A549 (cell line): ENCODE results near the gene CYGB.

Experiments used
- BHLHE40 ChIP-seq: IDR thresholded peaks from 2 replicates; pipeline ENCODE4 v1.6.1; 2012; ENCODE audit warnings: low read depth, low read length, inconsistent platforms
- CTCF ChIP-seq: fragments of >200 bp; sonication (Bioruptor Twin); formaldehyde crosslinking; IDR thresholded peaks from 3 replicates; pipeline ENCODE4 v1.5.1; 2016
- EP300 ChIP-seq, 2 experiments: fragments of >200 bp; sonication (Bioruptor Twin); formaldehyde crosslinking; IDR thresholded peaks; 2 replicates in 1 of 2; 3 replicates in 1 of 2; pipeline ENCODE4 v1.6.1; 2016 to 2017
- GATA3 ChIP-seq: IDR thresholded peaks from 2 replicates; pipeline ENCODE4 v1.6.1; 2012; ENCODE audit warnings: borderline replicate concordance
- JUN ChIP-seq, 2 experiments: fragments of >200 bp; sonication (Bioruptor Twin); formaldehyde crosslinking; IDR thresholded peaks; 2 replicates in 1 of 2; 3 replicates in 1 of 2; pipeline ENCODE4 v1.6.1; 2016 to 2017
- NPAS2 ChIP-seq: fragments of 250-450 bp; sonication (Bioruptor Pico); IDR thresholded peaks from 2 replicates; pipeline ENCODE4 v1.8.0; 2022; ENCODE audit warnings: mild to moderate bottlenecking, moderate library complexity, borderline replicate concordance
- NR3C1 ChIP-seq: fragments of >200 bp; sonication (Bioruptor Twin); formaldehyde crosslinking; IDR thresholded peaks from 3 replicates; pipeline ENCODE4 v1.6.1; 2017
- POLR2A ChIP-seq: IDR thresholded peaks from 2 replicates; pipeline ENCODE4 v1.6.1; 2012; ENCODE audit warnings: mild to moderate bottlenecking, low read length
- RAD21 ChIP-seq, 2 experiments: fragments of >200 bp in 1 of 2; sonication (Bioruptor Twin) in 1 of 2; formaldehyde crosslinking in 1 of 2; IDR thresholded peaks in 1 of 2; conservative IDR thresholded peaks in 1 of 2; 2 replicates in 1 of 2; 3 replicates in 1 of 2; pipeline ENCODE4 v1.6.1; 2012 to 2018; ENCODE audit warnings: inconsistent platforms in 1 of 2
- RCOR1 ChIP-seq: fragments of 150-350 bp; IDR thresholded peaks from 2 replicates; pipeline ENCODE4 v1.6.1; 2014; ENCODE audit warnings: antibody characterized with exemption, low read length, low read depth
- TP53 ChIP-seq: fragments of 250-450 bp; sonication (Bioruptor Pico); IDR thresholded peaks from 2 replicates; pipeline ENCODE4 v1.5.0; 2021; ENCODE audit warnings: mild to moderate bottlenecking, moderate library complexity
- ZFP36 ChIP-seq: fragments of 450-650 bp; IDR thresholded peaks from 2 replicates; pipeline ENCODE4 v1.6.1; 2014; ENCODE audit warnings: borderline replicate concordance; ENCODE audit not compliant: partially characterized antibody

GRCh38 chr17:76524598-76525512 lies 12.7 kb downstream of the CYGB start:
- TF ChIP-seq CTCF (no peak), NR3C1 (no peak), BHLHE40 (no peak), ZFP36 (peak; percentile 5), POLR2A (no peak), EP300 (IDR thresholded peaks at IDR 0.05) (no peak), TP53 (CRISPR knock-in tag) (no peak), RAD21 (conservative IDR thresholded peaks at IDR 0.05 in 1 of 2, IDR thresholded peaks at IDR 0.05 in 1 of 2) (no peak), NPAS2 (no peak), GATA3 (0 out of 2 replicates have a peak, but pooled peaks have one; percentile 20), RCOR1 (no peak), JUN (IDR thresholded peaks at IDR 0.05) (no peak)
